Measurements from ENCODE around the gene ARHGAP26. TPM values are rescaled to one million over a fixed set of nuclear protein-coding genes. Genes with fewer than 3 reads are reported as not detected.
"Not testable (repeated sequence)": the region's sequence is repeated elsewhere in the genome, so short reads cannot be mapped to it uniquely, and the experiment has no call there.

Gene ARHGAP26
- total RNA-seq, 1 donor = 1.7 TPM

GRCh38 chr5:143085319-143085917 is 315.2 kb downstream of the ARHGAP26 start:
- peak; percentile 80 for DNase-seq (ENCODE audit: low read depth)
- no peak overlapping the region for H3K4me3 ChIP-seq (ENCODE audit: low read depth, low read length)
- no peak for TF ChIP-seq CTCF (IDR thresholded peaks at IDR 0.05; ENCODE audit: insufficient read depth, low read depth, low read length)

GRCh38 chr5:143086546-143086907 is 316.4 kb downstream of the ARHGAP26 start:
- H3K4me3 ChIP-seq (ENCODE audit: low read depth, low read length) = no peak overlapping the region
- DNase-seq (ENCODE audit: low read depth) = peak; percentile 64
- no peak for TF ChIP-seq CTCF (IDR thresholded peaks at IDR 0.05; ENCODE audit: insufficient read depth, low read depth, low read length)

- H3K4me3 ChIP-seq (ENCODE audit: low read depth, low read length) = no peak overlapping the region
- DNase-seq (ENCODE audit: low read depth) = peak; percentile 89
- TF ChIP-seq CTCF (IDR thresholded peaks at IDR 0.05; ENCODE audit: insufficient read depth, low read depth, low read length) = no peak
Observed at GRCh38 chr5:143086908-143087637, 316.9 kb downstream of the ARHGAP26 start.

- not testable (repeated sequence) for H3K4me3 ChIP-seq (ENCODE audit: low read depth, low read length); DNase-seq (ENCODE audit: low read depth)
Observed at GRCh38 chr5:143088702-143089101, 318.5 kb downstream of the ARHGAP26 start.

- not testable (repeated sequence) for H3K4me3 ChIP-seq (ENCODE audit: low read depth, low read length); DNase-seq (ENCODE audit: low read depth)
Observed at GRCh38 chr5:143090044-143090443, 319.9 kb downstream of the ARHGAP26 start.

GRCh38 chr5:143092711-143093451 is 322.7 kb downstream of the ARHGAP26 start:
- not testable (repeated sequence) for DNase-seq (ENCODE audit: low read depth); H3K4me3 ChIP-seq (ENCODE audit: low read depth, low read length)

- peak overlapping the region; percentile 36 for H3K4me3 ChIP-seq (ENCODE audit: low read depth, low read length)
- no peak for DNase-seq (ENCODE audit: low read depth)
- no peak for TF ChIP-seq CTCF (IDR thresholded peaks at IDR 0.05; ENCODE audit: insufficient read depth, low read depth, low read length)
Observed at GRCh38 chr5:143093452-143094086, 323.4 kb downstream of the ARHGAP26 start.

- peak overlapping the region; percentile 36 for H3K4me3 ChIP-seq (ENCODE audit: low read depth, low read length)
- DNase-seq (ENCODE audit: low read depth) = peak; percentile 79
Observed at GRCh38 chr5:143094087-143094521, 323.9 kb downstream of the ARHGAP26 start.

GRCh38 chr5:143094608-143095007 is 324.4 kb downstream of the ARHGAP26 start:
- not testable (repeated sequence) for DNase-seq (ENCODE audit: low read depth); H3K4me3 ChIP-seq (ENCODE audit: low read depth, low read length)

More at GRCh38 chr5:143094087-143094521, 323.9 kb downstream of the ARHGAP26 start:
- peak; percentile 32 for TF ChIP-seq CTCF (IDR thresholded peaks at IDR 0.05; ENCODE audit: insufficient read depth, low read depth, low read length)
